GM12801 (cell line): Measurements from ENCODE around the gene TBC1D13.

Source experiments
- TF ChIP-seq, protein P1 (sequence below): IDR thresholded peaks from one replicate; pipeline ENCODE4 v1.5.1; 2011; ENCODE audit warnings: control low read depth; ENCODE audit not compliant: insufficient read length; ENCODE audit errors: extremely low read depth

The TBC1D13 gene

GRCh38 chr9:128824911-128825310, 37.9 kb downstream of the TBC1D13 start:
- TF ChIP-seq, protein P1, sequence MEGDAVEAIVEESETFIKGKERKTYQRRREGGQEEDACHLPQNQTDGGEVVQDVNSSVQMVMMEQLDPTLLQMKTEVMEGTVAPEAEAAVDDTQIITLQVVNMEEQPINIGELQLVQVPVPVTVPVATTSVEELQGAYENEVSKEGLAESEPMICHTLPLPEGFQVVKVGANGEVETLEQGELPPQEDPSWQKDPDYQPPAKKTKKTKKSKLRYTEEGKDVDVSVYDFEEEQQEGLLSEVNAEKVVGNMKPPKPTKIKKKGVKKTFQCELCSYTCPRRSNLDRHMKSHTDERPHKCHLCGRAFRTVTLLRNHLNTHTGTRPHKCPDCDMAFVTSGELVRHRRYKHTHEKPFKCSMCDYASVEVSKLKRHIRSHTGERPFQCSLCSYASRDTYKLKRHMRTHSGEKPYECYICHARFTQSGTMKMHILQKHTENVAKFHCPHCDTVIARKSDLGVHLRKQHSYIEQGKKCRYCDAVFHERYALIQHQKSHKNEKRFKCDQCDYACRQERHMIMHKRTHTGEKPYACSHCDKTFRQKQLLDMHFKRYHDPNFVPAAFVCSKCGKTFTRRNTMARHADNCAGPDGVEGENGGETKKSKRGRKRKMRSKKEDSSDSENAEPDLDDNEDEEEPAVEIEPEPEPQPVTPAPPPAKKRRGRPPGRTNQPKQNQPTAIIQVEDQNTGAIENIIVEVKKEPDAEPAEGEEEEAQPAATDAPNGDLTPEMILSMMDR: no peak

- TF ChIP-seq, protein P1: no peak
These were observed 39.1 kb downstream of the TBC1D13 start for GRCh38 chr9:128825923-128826700.

DNA sequence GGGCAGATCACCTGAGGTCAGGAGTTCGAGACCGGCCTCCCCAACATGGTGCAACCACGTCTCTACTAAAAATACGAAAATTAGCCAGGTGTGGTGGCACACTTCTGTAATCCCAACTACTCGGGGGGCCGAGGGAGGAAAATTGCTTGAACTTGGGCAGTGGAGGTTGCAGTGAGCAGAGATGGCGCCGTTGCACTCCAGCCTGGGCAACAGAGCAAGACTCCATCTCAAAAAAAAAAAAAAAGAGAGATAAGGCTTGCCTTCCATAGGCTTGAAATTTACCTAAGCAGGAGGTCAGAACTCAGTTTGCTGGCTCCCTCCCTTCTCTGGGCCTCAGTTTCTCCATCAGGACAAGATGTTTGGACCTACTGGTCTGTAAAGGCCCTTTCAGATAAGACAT, 41.2 kb downstream of the TBC1D13 start:
- TF ChIP-seq, protein P1: no peak

DNA sequence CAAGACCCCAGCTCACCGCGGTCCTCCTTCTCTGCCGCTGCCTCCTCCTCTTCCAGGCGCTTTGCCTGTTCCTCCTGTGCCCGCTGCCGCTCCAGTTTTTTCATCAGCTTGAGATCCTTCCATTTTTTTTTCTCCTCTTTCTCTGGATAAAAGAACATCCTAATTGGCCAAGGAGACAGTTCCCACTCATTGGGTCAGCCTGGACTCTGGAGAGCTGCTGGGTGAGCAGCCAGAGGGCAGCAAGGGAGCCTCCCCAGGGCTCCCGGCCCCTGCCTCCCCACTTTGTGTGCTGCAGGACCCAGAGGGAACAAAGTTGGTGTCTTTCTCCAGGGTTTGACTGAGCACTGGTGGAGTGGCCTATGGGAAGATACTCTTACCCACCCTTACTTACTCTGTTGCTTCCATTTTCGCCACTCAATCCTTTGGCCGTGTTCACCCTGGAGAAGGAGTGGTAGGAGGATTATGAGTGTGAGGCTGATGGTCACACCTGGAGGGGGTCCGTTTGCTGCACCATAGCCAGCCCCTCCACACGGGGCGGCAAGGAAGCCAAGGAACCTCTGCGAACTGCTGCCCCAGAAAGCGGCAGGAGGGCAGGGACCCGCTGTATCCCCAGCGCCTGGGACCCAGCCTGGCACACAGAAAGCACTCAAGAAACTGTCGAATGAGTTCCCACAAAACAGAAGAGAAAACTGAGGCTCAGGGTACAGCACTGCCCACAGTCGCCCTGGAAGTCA, 41.8 kb downstream of the TBC1D13 start:
- TF ChIP-seq, protein P1: no peak

DNA sequence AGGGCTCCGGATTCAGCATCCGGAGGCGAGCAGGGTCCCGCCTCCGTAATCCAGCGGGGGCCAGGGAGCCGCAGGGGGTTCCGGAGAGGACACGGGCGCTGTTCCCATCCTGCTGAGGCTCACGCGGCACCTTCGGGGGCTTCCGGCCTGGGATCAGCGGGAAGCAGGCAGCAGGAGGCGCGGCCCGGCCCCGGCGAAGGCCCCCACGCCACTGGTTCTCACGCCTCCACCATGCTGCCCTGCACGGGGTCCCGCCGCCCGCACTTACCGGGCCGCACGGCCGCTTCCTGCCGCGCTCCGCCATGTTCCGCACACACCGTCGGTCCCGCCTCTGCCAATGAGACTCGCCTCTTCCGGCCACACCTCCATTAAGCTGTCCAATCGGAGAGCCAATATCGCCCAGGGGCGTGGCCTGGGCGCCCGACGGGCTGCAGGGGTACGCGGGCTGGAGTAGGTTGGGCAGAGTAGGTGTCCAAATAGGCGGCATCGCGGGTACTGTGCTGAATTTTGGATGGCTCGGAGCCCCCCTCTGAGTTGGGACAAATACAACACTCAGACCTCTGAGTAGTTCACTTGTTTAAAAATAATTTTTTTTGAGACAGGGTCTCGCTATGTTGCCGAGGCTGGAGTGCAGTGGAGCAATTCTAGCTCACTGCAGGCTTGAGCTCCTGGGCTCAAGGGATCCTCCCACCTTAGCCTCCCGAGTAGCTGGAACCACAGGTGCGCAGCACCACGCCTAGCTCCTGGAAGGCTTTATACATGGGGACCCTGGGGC, 42.6 kb downstream of the TBC1D13 start, which contains the start of gene SPOUT1:
Gene SPOUT1, minus strand, starts transcription at position 318 of the 775 bp plus-strand sequence. Its CDS starts 14 bp downstream, at position 304.
- TF ChIP-seq, protein P1: no peak

DNA sequence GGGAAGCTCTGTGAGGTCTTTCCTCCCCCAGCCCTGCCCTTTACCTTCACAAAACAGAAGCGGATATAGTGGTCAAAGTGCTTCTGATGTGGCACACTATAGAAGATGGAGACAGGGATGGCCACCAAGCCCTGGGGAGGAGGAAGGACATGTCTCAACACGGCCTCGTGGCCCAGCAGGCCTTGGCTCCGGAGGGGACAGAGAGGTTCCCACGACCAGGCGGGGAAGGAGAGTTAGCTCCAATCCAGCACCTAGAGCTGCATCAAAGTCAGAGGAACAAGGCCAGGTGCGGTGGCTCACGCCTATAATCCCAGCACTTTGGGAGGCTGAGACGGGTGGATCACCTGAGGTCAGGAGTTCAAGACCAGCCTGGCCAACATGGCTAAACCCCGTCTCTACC, 46.6 kb downstream of the TBC1D13 start:
- TF ChIP-seq, protein P1: no peak
